ENCODE measurements around the gene ZNF22. TPM values are rescaled to one million over a fixed set of nuclear protein-coding genes. Genes with fewer than 3 reads are reported as not detected.

ZNF22 gene
- total RNA-seq, 1 experiment from 2014 or later: 60.8 TPM

- BruUV-seq (replicated peaks): no TSS peak
Measured at GRCh38 chr10:45050551-45051235, 50.0 kb downstream of the ZNF22 start.

GRCh38 chr10:45052700-45053099 is 52.0 kb downstream of the ZNF22 start:
- POLR2A ChIA-PET: no interaction called here
- intact Hi-C loops (cut with micrococcal nuclease; ENCODE audit: unreplicated experiment): no loop called here
- Histone ChIP-seq H3K4me1 (no peaks in the 10 kb centered on the region), H3K9me3 (no peaks in the 10 kb centered on the region), H3K27me3 (replicated peaks; ENCODE audit: control insufficient read depth, insufficient read depth, low read length) (no peaks in the 10 kb centered on the region), H3K36me3 (ENCODE audit: control insufficient read depth, insufficient read depth, low read length) (no peaks in the 10 kb centered on the region), H3K4me3 (ENCODE audit: low read depth, low read length) (no peak overlapping the region)
- no peak overlapping the region for H3K27ac Mint-ChIP-seq (ENCODE audit: unreplicated experiment)
- H3K9me3 Mint-ChIP-seq (ENCODE audit: unreplicated experiment): no peaks in the 10 kb centered on the region
- no peaks in the 10 kb centered on the region for H3K36me3 Mint-ChIP-seq (ENCODE audit: insufficient read depth, unreplicated experiment)
- no peak overlapping the region for H3K4me3 Mint-ChIP-seq (ENCODE audit: unreplicated experiment)
- TF ChIP-seq CTCF (IDR thresholded peaks at IDR 0.05; ENCODE audit: insufficient read depth in 1 of 2, low read depth in 1 of 2, low read length in 1 of 2, severe bottlenecking in 1 of 2, unreplicated experiment in 1 of 2): no peak
- H3K4me1 Mint-ChIP-seq (ENCODE audit: low read depth, unreplicated experiment): no peaks in the 10 kb centered on the region
- no peak for DNase-seq
- peaks cover 20% of the 10 kb centered on the region for H3K27me3 Mint-ChIP-seq (ENCODE audit: insufficient read depth, unreplicated experiment)
- BruUV-seq (replicated peaks): no TSS peak
- CTCF ChIA-PET: no interaction called here

More at GRCh38 chr10:45050551-45051235, 50.0 kb downstream of the ZNF22 start:
- Mint-ChIP-seq H3K36me3 (ENCODE audit: insufficient read depth, unreplicated experiment) (no peaks in the 10 kb centered on the region), H3K9me3 (ENCODE audit: unreplicated experiment) (no peaks in the 10 kb centered on the region), H3K4me1 (ENCODE audit: low read depth, unreplicated experiment) (no peaks in the 10 kb centered on the region), H3K27me3 (ENCODE audit: insufficient read depth, unreplicated experiment) (peaks cover 17% of the 10 kb centered on the region), H3K4me3 (ENCODE audit: unreplicated experiment) (no peak overlapping the region), H3K27ac (ENCODE audit: unreplicated experiment) (no peak overlapping the region)
- Histone ChIP-seq H3K4me1 (no peaks in the 10 kb centered on the region), H3K4me3 (ENCODE audit: low read depth, low read length) (no peak overlapping the region), H3K27me3 (replicated peaks; ENCODE audit: control insufficient read depth, insufficient read depth, low read length) (no peaks in the 10 kb centered on the region), H3K36me3 (ENCODE audit: control insufficient read depth, insufficient read depth, low read length) (no peaks in the 10 kb centered on the region), H3K9me3 (no peaks in the 10 kb centered on the region)
- DNase-seq: no peak
- no peak for TF ChIP-seq CTCF (IDR thresholded peaks at IDR 0.05; ENCODE audit: insufficient read depth in 1 of 2, low read depth in 1 of 2, low read length in 1 of 2, severe bottlenecking in 1 of 2, unreplicated experiment in 1 of 2)
- intact Hi-C loops (cut with micrococcal nuclease; ENCODE audit: unreplicated experiment): no loop called here
- CTCF ChIA-PET: no interaction called here
- POLR2A ChIA-PET: no interaction called here

GRCh38 chr10:45053569-45054100 is 52.9 kb downstream of the ZNF22 start:
- no peak for DNase-seq
- Histone ChIP-seq H3K9me3 (no peaks in the 10 kb centered on the region; the same call in 1 of the 2 replicates), H3K27me3 (replicated peaks; ENCODE audit: control insufficient read depth, insufficient read depth, low read length) (no peaks in the 10 kb centered on the region), H3K4me3 (ENCODE audit: low read depth, low read length) (no peak overlapping the region), H3K36me3 (ENCODE audit: control insufficient read depth, insufficient read depth, low read length) (no peaks in the 10 kb centered on the region), H3K4me1 (no peaks in the 10 kb centered on the region)
- intact Hi-C loops (cut with micrococcal nuclease; ENCODE audit: unreplicated experiment): no loop called here
- no peaks in the 10 kb centered on the region for H3K9me3 Mint-ChIP-seq (ENCODE audit: unreplicated experiment)
- H3K4me3 Mint-ChIP-seq (ENCODE audit: unreplicated experiment): no peak overlapping the region
- no peaks in the 10 kb centered on the region for H3K4me1 Mint-ChIP-seq (ENCODE audit: low read depth, unreplicated experiment)
- peaks cover 22% of the 10 kb centered on the region for H3K27me3 Mint-ChIP-seq (ENCODE audit: insufficient read depth, unreplicated experiment)
- POLR2A ChIA-PET: no interaction called here
- no peak overlapping the region for H3K27ac Mint-ChIP-seq (ENCODE audit: unreplicated experiment)
- no peaks in the 10 kb centered on the region for H3K36me3 Mint-ChIP-seq (ENCODE audit: insufficient read depth, unreplicated experiment)
- TF ChIP-seq CTCF (IDR thresholded peaks at IDR 0.05; ENCODE audit: insufficient read depth in 1 of 2, low read depth in 1 of 2, low read length in 1 of 2, severe bottlenecking in 1 of 2, unreplicated experiment in 1 of 2): no peak
- BruUV-seq (replicated peaks): no TSS peak
- CTCF ChIA-PET: no interaction called here

Other genes with a start within 250 kb of the ZNF22 start
- gene TMEM72, start 89.6 kb upstream of the ZNF22 start, total RNA-seq (2022): not detected in 2 replicates
- gene RASSF4, start 41.1 kb upstream of the ZNF22 start, total RNA-seq (2022): 40.8 and 55.6 TPM in 2 replicates
- gene DEPP1, start 22.1 kb upstream of the ZNF22 start, total RNA-seq (2022): 7.0 and 13.6 TPM in 2 replicates